HepG2 (cell line): Measurements from ENCODE around the gene SLFN12L. TPM values are rescaled to one million over a fixed set of nuclear protein-coding genes. Genes with fewer than 3 reads are reported as not detected.

Experiments
- ATAC-seq: fragments of 200-7000 bp; cut with Tn5 transposase; 3 replicates; pipeline ENCODE4 v1.9.1; 2020; ENCODE audit warnings: mild to moderate bottlenecking, moderate library complexity
- BruUV-seq: library from RNA; stranded (reverse); fragments of 400-500 nt; replicated peaks from 2 replicates; lab custom pipeline; 2021; lab: Mats Ljungman, UMichigan
- CTCF ChIA-PET: fragments of 300-600 bp; formaldehyde crosslinking; extraction: SDS; loops from one replicate; lab custom pipeline; 2021; ENCODE audit warnings: low total read pairs, inconsistent platforms, low intra/inter-chr PET ratio; lab: Yijun Ruan, JAX
- POLR2A ChIA-PET: fragments of 350-600 bp; sonication (Branson Sonifier 250); formaldehyde crosslinking; loops from one replicate; lab custom pipeline; 2020; ENCODE audit warnings: antibody characterized with exemption, inconsistent platforms; lab: Yijun Ruan, JAX
- DNase-seq: peaks from one replicate; pipeline ENCODE4 v3.0.0-alpha.2; 2015; ENCODE audit warnings: low spot score
- FAIRE-seq: peaks from 3 replicates; lab custom pipeline; 2011; peaks lifted over from hg19 to GRCh38; lab: Jason Lieb, UNC
- H2AFZ ChIP-seq: one replicate; pipeline ENCODE4 v1.6.1; 2011; ENCODE audit warnings: low read length, inconsistent platforms
- H3K27ac ChIP-seq: fragments of 300-600 bp; 3 replicates; pipeline ENCODE4 v1.8.0; 2011; ENCODE audit warnings: mixed run types, mild to moderate bottlenecking, mixed read lengths, low read length, inconsistent platforms; ENCODE audit not compliant: insufficient read depth; ENCODE audit errors: extremely low read length
- H3K27me3 ChIP-seq, 2 experiments: fragments of 200-600 bp in 1 of 2; 2 replicates in 1 of 2; 3 replicates in 1 of 2; pipeline versions ENCODE4 v1.6.0 to v1.8.0; 2011; ENCODE audit warnings: low read length in 2 of 2, mild to moderate bottlenecking in 2 of 2, moderate library complexity in 2 of 2, inconsistent platforms in 1 of 2; ENCODE audit not compliant: insufficient read depth in 2 of 2, control insufficient read depth in 1 of 2
- H3K36me3 ChIP-seq, 2 experiments: fragments of 200-600 bp in 1 of 2; replicated peaks in 1 of 2; 2 replicates in 1 of 2; 3 replicates in 1 of 2; pipeline versions ENCODE4 v1.5.1 to v1.8.0; 2011; ENCODE audit warnings: low read length in 2 of 2, inconsistent platforms in 1 of 2; ENCODE audit not compliant: insufficient read depth in 2 of 2, control insufficient read depth in 1 of 2
- H3K4me1 ChIP-seq: 2 replicates; pipeline ENCODE4 v1.5.1; 2012; ENCODE audit warnings: low read length, inconsistent platforms; ENCODE audit not compliant: insufficient read depth
- H3K4me2 ChIP-seq: 2 replicates; pipeline ENCODE4 v1.6.0; 2011; ENCODE audit warnings: low read depth, low read length, inconsistent platforms
- H3K4me3 ChIP-seq, 3 experiments: fragments of 200-600 bp in 1 of 3; sonication (generic), shearing (Covaris generic) in 1 of 3; replicated peaks in 1 of 3; 2 replicates each; pipeline ENCODE4 v1.5.1; 2011 to 2016; ENCODE audit warnings: low read length in 3 of 3, inconsistent platforms in 2 of 3, low read depth in 2 of 3, mild to moderate bottlenecking in 2 of 3, control low read depth in 1 of 3, mixed read lengths in 1 of 3; ENCODE audit not compliant: insufficient read depth in 1 of 3
- H3K79me2 ChIP-seq: one replicate; pipeline ENCODE4 v1.6.1; 2011; ENCODE audit warnings: low read length, inconsistent platforms; ENCODE audit not compliant: insufficient read depth
- H3K9ac ChIP-seq: 2 replicates; pipeline ENCODE4 v1.6.0; 2011; ENCODE audit warnings: mild to moderate bottlenecking, low read depth, low read length, inconsistent platforms; ENCODE audit not compliant: insufficient read depth
- H3K9me3 ChIP-seq: 2 replicates; pipeline ENCODE4 v1.5.1; 2012; ENCODE audit warnings: mild to moderate bottlenecking, low read length
- H4K20me1 ChIP-seq: 2 replicates; pipeline ENCODE4 v1.6.0; 2011; ENCODE audit warnings: inconsistent platforms, mild to moderate bottlenecking, low read length, moderate library complexity; ENCODE audit not compliant: insufficient read depth
- EP300 ChIP-seq, 3 experiments: sonication (generic) in 1 of 3; formaldehyde crosslinking in 1 of 3; IDR thresholded peaks; 2 replicates each; pipeline versions ENCODE4 v1.5.1 to v1.6.1; 2011 to 2020; ENCODE audit warnings: low read depth in 2 of 3, low read length in 2 of 3, borderline replicate concordance in 1 of 3, improper control_type of control experiment in 1 of 3, mild to moderate bottlenecking in 1 of 3, missing genetic modification reagents in 1 of 3, moderate library complexity in 1 of 3
- FOXM1 ChIP-seq: sonication (generic); formaldehyde crosslinking; IDR thresholded peaks from 2 replicates; pipeline ENCODE4 v1.5.0; 2020; ENCODE audit warnings: missing genetic modification reagents
- KLF6 ChIP-seq: IDR thresholded peaks from 2 replicates; pipeline ENCODE4 v1.8.0; 2016; ENCODE audit warnings: missing biosample characterization, missing genetic modification reagents
- SIX1 ChIP-seq: sonication (generic); formaldehyde crosslinking; IDR thresholded peaks from 2 replicates; pipeline ENCODE4 v1.4.0; 2020; ENCODE audit warnings: missing genetic modification reagents, borderline replicate concordance
- SP5 ChIP-seq: IDR thresholded peaks from 2 replicates; pipeline ENCODE4 v1.6.1; 2016; ENCODE audit warnings: low read depth, borderline replicate concordance
- TCF7 ChIP-seq: sonication (generic); IDR thresholded peaks from 2 replicates; pipeline ENCODE4 v1.6.1; 2016; ENCODE audit warnings: antibody characterized with exemption, low read depth
- U2AF1 ChIP-seq: fragments of 200-400 bp; formaldehyde crosslinking; optimal IDR thresholded peaks from 2 replicates; pipeline ENCODE3; 2017; ENCODE audit warnings: mild to moderate bottlenecking, low read depth, low read length
- ZNF780A ChIP-seq: sonication (generic); formaldehyde crosslinking; IDR thresholded peaks from 2 replicates; pipeline ENCODE4 v1.8.0; 2022; ENCODE audit warnings: mild to moderate bottlenecking, missing genetic modification reagents, moderate library complexity
- ZNF879 ChIP-seq: sonication (generic); formaldehyde crosslinking; IDR thresholded peaks from 2 replicates; pipeline ENCODE4 v1.8.1; 2023; ENCODE audit warnings: missing genetic modification reagents
- WGBS: methylation state at CpG from one replicate; pipeline ENCODE4 v1.1.6; 2017; ENCODE audit warnings: low lambda C conversion rate; 5-methylcytosine and 5-hydroxymethylcytosine counted together
- in situ Hi-C: cut with HindIII; loops from 2 replicates; pipeline ENCODE4 v1.10.0; 2017; ENCODE audit warnings: low pct_unique_long_range_greater_than_20kb; ENCODE audit not compliant: extremely low pct_ligation_motif_present
- intact Hi-C: fragments of 100-400 bp; cut with micrococcal nuclease; formaldehyde crosslinking; loops from one replicate; pipeline ENCODE4 v1.10.0; 2022; ENCODE audit not compliant: unreplicated experiment
- polyA plus RNA-seq, 8 experiments: library from polyadenylated mRNA; depleted of rRNA in 3 of 8; stranded (reverse) in 7 of 8; unstranded in 1 of 8; fragments of >200 nt; fragmentation: Illumina TruSeq in 4 of 8; extraction: Trizol in 4 of 8; gene quantifications; 2 replicates each; pipeline versions ENCODE4 v1.2.1 to v1.2.3, GENCODE V29; 2011 to 2016; ENCODE audit warnings: low read depth in 4 of 8, missing spikeins in 1 of 8, mixed read lengths in 1 of 8; ENCODE audit not compliant: insufficient read depth in 1 of 8
- total RNA-seq, 5 experiments: library from RNA; depleted of rRNA; stranded (reverse); fragments of >200 nt; fragmentation: Illumina TruSeq; extraction: Trizol; gene quantifications; 2 replicates each; pipeline ENCODE4 v1.2.3, GENCODE V29; 2016; ENCODE audit warnings: low read depth in 1 of 5
- TF ChIP-seq, protein P1 (sequence below): sonication (generic); formaldehyde crosslinking; IDR thresholded peaks from 2 replicates; pipeline ENCODE4 v1.8.0; 2022; ENCODE audit warnings: missing genetic modification reagents, mild to moderate bottlenecking, borderline replicate concordance
- TF ChIP-seq, protein P2 (sequence below): sonication (generic); formaldehyde crosslinking; IDR thresholded peaks from 2 replicates; pipeline ENCODE4 v1.4.0; 2020; ENCODE audit warnings: missing genetic modification reagents
- TF ChIP-seq, protein P3 (sequence below): sonication (generic); formaldehyde crosslinking; IDR thresholded peaks from 2 replicates; pipeline ENCODE4 v1.4.0; 2020; ENCODE audit warnings: missing genetic modification reagents, mild to moderate bottlenecking, borderline replicate concordance
- TF ChIP-seq, protein P4 (sequence below): sonication (generic); formaldehyde crosslinking; IDR thresholded peaks from 2 replicates; pipeline ENCODE4 v1.4.0; 2020; ENCODE audit warnings: missing genetic modification reagents
- TF ChIP-seq, protein P5 (sequence below): sonication (generic); formaldehyde crosslinking; IDR thresholded peaks from 2 replicates; pipeline ENCODE4 v1.4.0; 2020; ENCODE audit warnings: missing genetic modification reagents, borderline replicate concordance

Gene SLFN12L
- total and polyA plus RNA-seq, 2 of the 13 experiments (the other 11 are each of a cell fraction or from before 2014, with no cell fraction given) = not detected

DNA sequence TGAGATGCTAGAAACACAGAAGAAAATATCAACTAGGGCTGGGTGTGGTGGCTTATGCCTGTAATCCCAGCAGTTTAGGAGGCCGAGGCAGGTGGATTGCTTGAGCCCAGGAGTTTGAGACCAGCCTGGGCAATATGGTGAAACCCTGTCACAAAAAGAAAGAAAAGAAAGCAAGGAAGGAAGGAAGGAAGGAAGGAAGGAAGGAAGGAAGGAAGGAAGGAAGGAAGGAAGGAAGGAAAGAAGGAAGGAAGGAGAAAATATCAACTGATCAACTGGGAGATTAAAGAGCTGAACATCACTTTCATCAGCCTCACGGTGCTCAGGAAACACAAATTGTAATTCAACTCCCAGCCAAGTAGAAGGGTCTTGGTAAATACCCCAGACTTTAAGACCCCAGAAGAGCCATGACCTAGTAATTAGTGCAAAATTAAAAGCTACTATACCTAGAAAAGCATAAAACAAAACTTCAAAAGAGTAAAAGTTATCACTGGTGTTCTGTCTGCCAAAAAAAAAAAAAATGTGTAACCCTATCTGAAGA is 61.1 kb downstream of the SLFN12L start:
- Histone ChIP-seq H3K27ac (no peak overlapping the region), H3K79me2 (no peaks in the 10 kb centered on the region), H3K27me3 (peaks cover 0 to 4% of the 10 kb centered on the region in 2 experiments; a peak in 1 of 5 replicates), H3K9ac (no peak overlapping the region), H3K9me3 (no peaks in the 10 kb centered on the region), H3K4me3 (no peak overlapping the region), H3K4me1 (no peaks in the 10 kb centered on the region), H3K4me2 (no peak overlapping the region), H3K36me3 (no peaks in the 10 kb centered on the region), H2AFZ (no peak overlapping the region), H4K20me1 (no peaks in the 10 kb centered on the region)
- DNase-seq = no peak
- intact Hi-C loops = no loop called here
- in situ Hi-C loops = no loop called here
- CTCF ChIA-PET = no interaction called here
- no TSS peak for BruUV-seq
- POLR2A ChIA-PET = no interaction called here
- 2% methylated on average over 2 of the region's 2 CpGs for WGBS
- ATAC-seq = no peak
- FAIRE-seq = no peak
- TF ChIP-seq, protein P1, sequence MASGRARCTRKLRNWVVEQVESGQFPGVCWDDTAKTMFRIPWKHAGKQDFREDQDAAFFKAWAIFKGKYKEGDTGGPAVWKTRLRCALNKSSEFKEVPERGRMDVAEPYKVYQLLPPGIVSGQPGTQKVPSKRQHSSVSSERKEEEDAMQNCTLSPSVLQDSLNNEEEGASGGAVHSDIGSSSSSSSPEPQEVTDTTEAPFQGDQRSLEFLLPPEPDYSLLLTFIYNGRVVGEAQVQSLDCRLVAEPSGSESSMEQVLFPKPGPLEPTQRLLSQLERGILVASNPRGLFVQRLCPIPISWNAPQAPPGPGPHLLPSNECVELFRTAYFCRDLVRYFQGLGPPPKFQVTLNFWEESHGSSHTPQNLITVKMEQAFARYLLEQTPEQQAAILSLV (CRISPR knock-in tag) = no peak
- TF ChIP-seq SIX1 (CRISPR knock-in tag) (no peak), EP300 (IDR thresholded peaks at IDR 0.05; ENCODE audit: low read depth in 2 of 2, low read length in 2 of 2) (no peak), EP300 (CRISPR knock-in tag; IDR thresholded peaks at IDR 0.05; ENCODE audit: borderline replicate concordance) (no peak), KLF6 (no peak), ZNF879 (CRISPR knock-in tag) (no peak), SP5 (CRISPR knock-in tag) (no peak), U2AF1 (no peak), TCF7 (no peak), FOXM1 (CRISPR knock-in tag) (no peak), ZNF780A (CRISPR knock-in tag) (no peak)
- TF ChIP-seq, protein P2, sequence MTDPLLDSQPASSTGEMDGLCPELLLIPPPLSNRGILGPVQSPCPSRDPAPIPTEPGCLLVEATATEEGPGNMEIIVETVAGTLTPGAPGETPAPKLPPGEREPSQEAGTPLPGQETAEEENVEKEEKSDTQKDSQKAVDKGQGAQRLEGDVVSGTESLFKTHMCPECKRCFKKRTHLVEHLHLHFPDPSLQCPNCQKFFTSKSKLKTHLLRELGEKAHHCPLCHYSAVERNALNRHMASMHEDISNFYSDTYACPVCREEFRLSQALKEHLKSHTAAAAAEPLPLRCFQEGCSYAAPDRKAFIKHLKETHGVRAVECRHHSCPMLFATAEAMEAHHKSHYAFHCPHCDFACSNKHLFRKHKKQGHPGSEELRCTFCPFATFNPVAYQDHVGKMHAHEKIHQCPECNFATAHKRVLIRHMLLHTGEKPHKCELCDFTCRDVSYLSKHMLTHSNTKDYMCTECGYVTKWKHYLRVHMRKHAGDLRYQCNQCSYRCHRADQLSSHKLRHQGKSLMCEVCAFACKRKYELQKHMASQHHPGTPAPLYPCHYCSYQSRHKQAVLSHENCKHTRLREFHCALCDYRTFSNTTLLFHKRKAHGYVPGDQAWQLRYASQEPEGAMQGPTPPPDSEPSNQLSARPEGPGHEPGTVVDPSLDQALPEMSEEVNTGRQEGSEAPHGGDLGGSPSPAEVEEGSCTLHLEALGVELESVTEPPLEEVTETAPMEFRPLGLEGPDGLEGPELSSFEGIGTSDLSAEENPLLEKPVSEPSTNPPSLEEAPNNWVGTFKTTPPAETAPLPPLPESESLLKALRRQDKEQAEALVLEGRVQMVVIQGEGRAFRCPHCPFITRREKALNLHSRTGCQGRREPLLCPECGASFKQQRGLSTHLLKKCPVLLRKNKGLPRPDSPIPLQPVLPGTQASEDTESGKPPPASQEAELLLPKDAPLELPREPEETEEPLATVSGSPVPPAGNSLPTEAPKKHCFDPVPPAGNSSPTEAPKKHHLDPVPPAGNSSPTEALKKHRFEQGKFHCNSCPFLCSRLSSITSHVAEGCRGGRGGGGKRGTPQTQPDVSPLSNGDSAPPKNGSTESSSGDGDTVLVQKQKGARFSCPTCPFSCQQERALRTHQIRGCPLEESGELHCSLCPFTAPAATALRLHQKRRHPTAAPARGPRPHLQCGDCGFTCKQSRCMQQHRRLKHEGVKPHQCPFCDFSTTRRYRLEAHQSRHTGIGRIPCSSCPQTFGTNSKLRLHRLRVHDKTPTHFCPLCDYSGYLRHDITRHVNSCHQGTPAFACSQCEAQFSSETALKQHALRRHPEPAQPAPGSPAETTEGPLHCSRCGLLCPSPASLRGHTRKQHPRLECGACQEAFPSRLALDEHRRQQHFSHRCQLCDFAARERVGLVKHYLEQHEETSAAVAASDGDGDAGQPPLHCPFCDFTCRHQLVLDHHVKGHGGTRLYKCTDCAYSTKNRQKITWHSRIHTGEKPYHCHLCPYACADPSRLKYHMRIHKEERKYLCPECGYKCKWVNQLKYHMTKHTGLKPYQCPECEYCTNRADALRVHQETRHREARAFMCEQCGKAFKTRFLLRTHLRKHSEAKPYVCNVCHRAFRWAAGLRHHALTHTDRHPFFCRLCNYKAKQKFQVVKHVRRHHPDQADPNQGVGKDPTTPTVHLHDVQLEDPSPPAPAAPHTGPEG (CRISPR knock-in tag) = no peak
- TF ChIP-seq, protein P3, sequence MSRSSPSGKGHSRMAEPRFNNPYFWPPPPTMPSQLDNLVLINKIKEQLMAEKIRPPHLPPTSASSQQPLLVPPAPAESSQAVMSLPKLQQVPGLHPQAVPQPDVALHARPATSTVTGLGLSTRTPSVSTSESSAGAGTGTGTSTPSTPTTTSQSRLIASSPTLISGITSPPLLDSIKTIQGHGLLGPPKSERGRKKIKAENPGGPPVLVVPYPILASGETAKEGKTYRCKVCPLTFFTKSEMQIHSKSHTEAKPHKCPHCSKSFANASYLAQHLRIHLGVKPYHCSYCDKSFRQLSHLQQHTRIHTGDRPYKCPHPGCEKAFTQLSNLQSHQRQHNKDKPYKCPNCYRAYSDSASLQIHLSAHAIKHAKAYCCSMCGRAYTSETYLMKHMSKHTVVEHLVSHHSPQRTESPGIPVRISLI (CRISPR knock-in tag) = no peak
- TF ChIP-seq, protein P4, sequence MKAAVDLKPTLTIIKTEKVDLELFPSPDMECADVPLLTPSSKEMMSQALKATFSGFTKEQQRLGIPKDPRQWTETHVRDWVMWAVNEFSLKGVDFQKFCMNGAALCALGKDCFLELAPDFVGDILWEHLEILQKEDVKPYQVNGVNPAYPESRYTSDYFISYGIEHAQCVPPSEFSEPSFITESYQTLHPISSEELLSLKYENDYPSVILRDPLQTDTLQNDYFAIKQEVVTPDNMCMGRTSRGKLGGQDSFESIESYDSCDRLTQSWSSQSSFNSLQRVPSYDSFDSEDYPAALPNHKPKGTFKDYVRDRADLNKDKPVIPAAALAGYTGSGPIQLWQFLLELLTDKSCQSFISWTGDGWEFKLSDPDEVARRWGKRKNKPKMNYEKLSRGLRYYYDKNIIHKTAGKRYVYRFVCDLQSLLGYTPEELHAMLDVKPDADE (CRISPR knock-in tag) = no peak
- TF ChIP-seq, protein P5, sequence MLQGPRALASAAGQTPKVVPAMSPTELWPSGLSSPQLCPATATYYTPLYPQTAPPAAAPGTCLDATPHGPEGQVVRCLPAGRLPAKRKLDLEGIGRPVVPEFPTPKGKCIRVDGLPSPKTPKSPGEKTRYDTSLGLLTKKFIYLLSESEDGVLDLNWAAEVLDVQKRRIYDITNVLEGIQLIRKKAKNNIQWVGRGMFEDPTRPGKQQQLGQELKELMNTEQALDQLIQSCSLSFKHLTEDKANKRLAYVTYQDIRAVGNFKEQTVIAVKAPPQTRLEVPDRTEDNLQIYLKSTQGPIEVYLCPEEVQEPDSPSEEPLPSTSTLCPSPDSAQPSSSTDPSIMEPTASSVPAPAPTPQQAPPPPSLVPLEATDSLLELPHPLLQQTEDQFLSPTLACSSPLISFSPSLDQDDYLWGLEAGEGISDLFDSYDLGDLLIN (CRISPR knock-in tag) = no peak
